ENCODE measurements around the gene FBXL16. TPM values are rescaled to one million over a fixed set of nuclear protein-coding genes. Genes with fewer than 3 reads are reported as not detected.

FBXL16 gene
- total RNA-seq, 1 donor from 2014 or later, result 3.0 TPM

GRCh38 chr16:674968-675883 is 30.4 kb downstream of the FBXL16 start, which contains the start of gene RHBDL1:
Gene RHBDL1 (plus strand): TSS chr16:675671. CDS start chr16:675791, 120 bp downstream.
- H3K27ac Mint-ChIP-seq (ENCODE audit: unreplicated experiment), result no peak within 1 kb of the TSS
- TF ChIP-seq CTCF (conservative IDR thresholded peaks at IDR 0.05), result no peak
- H3K9me3 Mint-ChIP-seq, result no peaks in the 10 kb centered on the region
- peaks cover 7% of the 10 kb centered on the region for H3K4me1 Mint-ChIP-seq
- no peak for DNase-seq (ENCODE audit: low read depth, low spot score)
- no peaks in the 10 kb centered on the region for H3K36me3 Mint-ChIP-seq (ENCODE audit: low read depth)
- H3K27me3 Mint-ChIP-seq (ENCODE audit: low read depth), result peaks cover 14% of the 10 kb centered on the region
- peak within 1 kb of the TSS; percentile 81 for H3K4me3 Mint-ChIP-seq

- H3K4me3 Mint-ChIP-seq, result peak overlapping the region; percentile 81
- H3K4me1 Mint-ChIP-seq, result peaks cover 7% of the 10 kb centered on the region
- H3K9me3 Mint-ChIP-seq, result no peaks in the 10 kb centered on the region
- no peak for DNase-seq (ENCODE audit: low read depth, low spot score)
- no peak overlapping the region for H3K27ac Mint-ChIP-seq (ENCODE audit: unreplicated experiment)
- no peak for TF ChIP-seq CTCF (conservative IDR thresholded peaks at IDR 0.05)
- no peaks in the 10 kb centered on the region for H3K36me3 Mint-ChIP-seq (ENCODE audit: low read depth)
- peaks cover 14% of the 10 kb centered on the region for H3K27me3 Mint-ChIP-seq (ENCODE audit: low read depth)
These were observed 31.3 kb downstream of the FBXL16 start for GRCh38 chr16:674214-674881.

GRCh38 chr16:673399-673991 is 32.1 kb downstream of the FBXL16 start:
- H3K36me3 Mint-ChIP-seq (ENCODE audit: low read depth), result no peaks in the 10 kb centered on the region
- H3K4me1 Mint-ChIP-seq, result peaks cover 4% of the 10 kb centered on the region
- H3K27ac Mint-ChIP-seq (ENCODE audit: unreplicated experiment), result no peak overlapping the region
- DNase-seq (ENCODE audit: low read depth, low spot score), result no peak
- peaks cover 12% of the 10 kb centered on the region for H3K27me3 Mint-ChIP-seq (ENCODE audit: low read depth)
- no peaks in the 10 kb centered on the region for H3K9me3 Mint-ChIP-seq
- no peak overlapping the region for H3K4me3 Mint-ChIP-seq
- TF ChIP-seq CTCF (conservative IDR thresholded peaks at IDR 0.05), result no peak

- DNase-seq (ENCODE audit: low read depth, low spot score), result no peak
- peaks cover 4% of the 10 kb centered on the region for H3K4me1 Mint-ChIP-seq
- H3K27me3 Mint-ChIP-seq (ENCODE audit: low read depth), result peaks cover 12% of the 10 kb centered on the region
- no peaks in the 10 kb centered on the region for H3K9me3 Mint-ChIP-seq
- peak overlapping the region; percentile 61 for H3K4me3 Mint-ChIP-seq
- H3K36me3 Mint-ChIP-seq (ENCODE audit: low read depth), result no peaks in the 10 kb centered on the region
- no peak for TF ChIP-seq CTCF (conservative IDR thresholded peaks at IDR 0.05)
- H3K27ac Mint-ChIP-seq (ENCODE audit: unreplicated experiment), result no peak overlapping the region
These were observed 32.8 kb downstream of the FBXL16 start for GRCh38 chr16:672851-673250.

- DNase-seq (ENCODE audit: low read depth, low spot score), result no peak
- Mint-ChIP-seq H3K9me3 (no peaks in the 10 kb centered on the region), H3K36me3 (ENCODE audit: low read depth) (no peaks in the 10 kb centered on the region), H3K27me3 (ENCODE audit: low read depth) (peaks cover 12% of the 10 kb centered on the region), H3K4me3 (peak overlapping the region; percentile 61), H3K4me1 (peaks cover 8% of the 10 kb centered on the region), H3K27ac (ENCODE audit: unreplicated experiment) (no peak overlapping the region)
- TF ChIP-seq CTCF (conservative IDR thresholded peaks at IDR 0.05), result no peak
These were observed 33.2 kb downstream of the FBXL16 start for GRCh38 chr16:672371-672770.

Data from neural crest cell (in vitro differentiated cells).